HG02678 (cell line): ENCODE measurements around the gene WDFY4.

Experiments
- ATAC-seq: cut with Tn5 transposase; IDR thresholded peaks from one replicate; pipeline ENCODE4 v1.9.1; 2021; ENCODE audit warnings: mild to moderate bottlenecking, moderate library complexity; ENCODE audit not compliant: unreplicated experiment

The WDFY4 gene

GRCh38 chr10:48807791-48808470, 123.3 kb downstream of the WDFY4 start:
- no peak for ATAC-seq

GRCh38 chr10:48809261-48809660, 124.6 kb downstream of the WDFY4 start:
- no peak for ATAC-seq

GRCh38 chr10:48811461-48811860, 126.8 kb downstream of the WDFY4 start:
- ATAC-seq: no peak

GRCh38 chr10:48811917-48812316, 127.2 kb downstream of the WDFY4 start:
- ATAC-seq: no peak

DNA sequence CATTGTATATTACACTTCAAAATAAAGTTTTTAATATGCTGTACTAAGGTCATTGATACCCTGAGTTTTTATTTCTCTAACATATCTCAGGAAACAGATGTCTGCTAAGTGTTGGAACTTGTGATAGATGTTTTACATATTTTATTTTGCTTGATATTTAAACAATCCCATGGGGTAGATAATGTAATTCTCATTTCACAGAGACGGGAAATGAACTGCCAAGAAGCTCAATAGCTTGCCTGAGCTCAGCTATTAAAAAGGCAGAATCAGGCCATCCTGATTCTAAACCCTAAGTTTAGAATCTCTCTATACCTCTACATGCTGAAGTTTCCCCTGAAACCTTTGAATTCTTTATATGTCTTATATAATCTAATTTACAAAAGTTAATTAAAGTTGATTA, 128.6 kb downstream of the WDFY4 start:
- ATAC-seq: no peak

- no peak for ATAC-seq
These were observed 129.2 kb downstream of the WDFY4 start for GRCh38 chr10:48813825-48814224.

DNA sequence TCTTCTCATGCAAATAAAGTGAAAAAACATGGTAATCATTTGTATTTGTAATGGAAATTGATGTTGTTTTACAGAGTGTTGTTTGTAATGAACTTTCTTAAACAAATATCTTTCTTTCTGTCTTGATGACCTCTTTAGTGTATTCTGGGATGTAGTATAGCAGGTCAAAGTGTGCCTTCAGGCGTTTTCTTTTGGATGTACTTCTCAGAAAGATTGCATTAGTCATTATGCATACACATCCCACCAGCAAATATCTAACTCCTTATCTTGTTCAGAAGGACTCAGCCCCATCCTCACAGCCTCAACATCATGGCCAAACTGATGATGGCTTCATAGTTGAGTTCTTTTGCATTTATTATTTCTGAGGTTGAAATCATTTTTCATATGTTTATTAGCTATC, 130.3 kb downstream of the WDFY4 start:
- ATAC-seq: no peak

DNA sequence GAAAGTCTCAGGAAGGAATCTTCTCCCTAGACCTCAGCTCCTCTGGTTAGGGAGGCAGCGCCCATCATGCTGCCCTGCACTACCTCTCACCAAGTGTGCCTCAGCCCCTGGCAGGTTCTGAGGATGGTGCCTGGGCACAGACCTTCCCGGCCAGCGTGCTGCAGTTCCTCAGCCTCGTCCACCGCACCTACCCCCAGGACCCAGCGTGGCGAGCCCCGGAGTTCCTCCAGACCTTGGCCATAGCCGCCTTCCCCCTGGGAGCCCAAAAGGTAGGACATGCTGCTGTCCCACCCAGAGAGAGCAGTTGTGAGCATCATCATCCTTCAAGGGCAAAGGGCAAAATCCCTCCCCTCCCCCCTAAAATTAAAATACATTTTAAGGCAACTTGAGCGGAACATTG, 132.5 kb downstream of the WDFY4 start:
- ATAC-seq: no peak

GRCh38 chr10:48818081-48818480, 133.4 kb downstream of the WDFY4 start:
- ATAC-seq: no peak

GRCh38 chr10:48818861-48819520, 134.3 kb downstream of the WDFY4 start:
- ATAC-seq: no peak

GRCh38 chr10:48819783-48820182, 135.1 kb downstream of the WDFY4 start:
- no peak for ATAC-seq

GRCh38 chr10:48820231-48820630, 135.6 kb downstream of the WDFY4 start:
- no peak for ATAC-seq

DNA sequence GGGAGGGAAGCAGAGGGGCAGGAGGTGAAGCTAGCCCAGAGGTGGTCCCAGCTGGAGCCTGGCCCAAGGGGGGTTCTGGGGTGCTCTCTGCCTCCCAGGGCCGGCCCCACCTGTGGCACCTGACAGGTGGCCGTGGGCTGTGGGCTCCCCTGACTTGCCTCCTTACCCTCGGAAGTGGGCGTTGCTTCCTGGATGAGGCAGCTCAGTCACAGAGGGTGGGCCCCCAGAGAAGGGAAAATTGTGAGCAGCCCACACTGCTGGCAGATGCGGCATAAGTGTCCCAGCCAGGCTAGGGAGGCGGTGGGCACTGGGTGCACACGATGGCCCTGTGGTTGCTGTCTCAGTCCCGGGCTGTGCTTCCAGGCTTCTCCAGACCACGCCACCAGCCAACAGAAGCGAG, 136.0 kb downstream of the WDFY4 start:
- no peak for ATAC-seq

GRCh38 chr10:48821111-48821510, 136.4 kb downstream of the WDFY4 start:
- no peak for ATAC-seq

DNA sequence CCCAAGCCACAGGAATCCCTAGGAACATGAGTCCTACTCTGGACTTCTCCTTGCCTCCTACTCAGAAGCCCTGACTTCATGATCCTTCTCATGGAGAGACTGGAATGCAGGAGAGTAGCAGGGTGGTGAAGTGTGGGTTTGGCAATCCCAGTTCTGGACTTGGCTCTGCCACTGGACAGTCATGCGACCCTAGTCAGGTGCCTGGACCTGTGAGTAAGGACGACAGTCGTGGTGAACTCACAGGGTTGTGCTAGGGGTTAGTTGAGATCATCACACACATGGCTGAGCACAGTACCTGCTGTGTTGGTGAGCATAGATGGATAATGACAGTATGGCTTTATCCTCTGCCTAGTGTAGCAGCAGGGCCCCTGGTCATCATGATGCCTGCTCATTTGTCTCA, 137.0 kb downstream of the WDFY4 start:
- ATAC-seq: no peak

DNA sequence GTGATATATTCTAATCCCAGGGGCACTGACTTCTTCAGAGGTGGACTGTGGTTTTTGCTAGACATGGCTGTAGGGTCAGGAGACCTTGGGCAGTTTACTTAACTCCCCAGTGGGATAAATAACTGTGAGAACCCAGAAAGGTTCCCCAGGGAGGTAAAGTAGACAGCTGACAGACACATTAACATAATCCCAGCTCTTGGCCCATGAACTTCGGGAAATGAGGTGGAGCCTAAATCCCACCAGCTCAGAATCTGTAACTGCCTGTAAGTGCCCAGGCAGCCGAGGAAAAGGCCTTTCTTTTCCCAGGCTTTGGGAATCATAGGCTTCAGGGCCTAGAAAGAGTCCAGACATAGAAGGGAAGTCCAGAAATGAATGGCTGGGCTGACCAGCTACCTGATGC, 149.0 kb downstream of the WDFY4 start:
- no peak for ATAC-seq

DNA sequence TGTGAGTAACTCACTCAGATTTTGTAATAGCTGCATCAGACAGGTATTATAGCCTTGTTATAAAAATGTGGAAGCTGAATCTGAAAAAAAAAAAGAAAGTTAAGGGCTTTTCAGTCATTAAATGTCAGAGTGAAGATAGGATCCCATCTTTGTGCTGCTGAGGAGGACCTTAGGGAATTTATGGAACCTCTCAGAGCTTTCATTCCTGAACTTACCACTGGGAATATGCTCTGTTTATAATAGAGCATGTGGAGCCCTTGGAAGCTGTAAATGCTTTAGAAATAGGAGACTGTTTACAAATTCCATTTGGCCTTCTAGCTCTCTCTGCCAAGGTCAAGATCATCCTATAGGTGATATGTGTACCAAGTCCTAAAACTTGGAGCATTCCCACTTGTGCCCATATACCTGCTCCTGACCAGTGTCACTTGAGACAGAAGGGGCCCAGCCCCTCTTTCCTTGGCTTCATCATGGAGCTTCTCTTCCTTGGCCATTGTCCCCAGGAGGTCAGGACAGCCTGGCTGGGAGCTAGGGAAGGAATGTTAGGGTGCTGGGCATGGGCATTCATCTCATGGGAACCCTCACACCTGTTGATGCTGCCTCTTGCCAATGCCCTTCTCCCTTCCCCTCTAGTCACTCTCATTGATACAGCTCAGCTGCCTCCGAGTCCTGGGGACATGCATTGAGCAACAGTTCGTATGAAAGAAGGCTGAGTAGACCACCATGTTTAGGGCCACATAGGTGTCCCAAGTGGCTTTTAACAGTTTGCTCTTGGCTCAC, 149.7 kb downstream of the WDFY4 start:
- no peak for ATAC-seq

DNA sequence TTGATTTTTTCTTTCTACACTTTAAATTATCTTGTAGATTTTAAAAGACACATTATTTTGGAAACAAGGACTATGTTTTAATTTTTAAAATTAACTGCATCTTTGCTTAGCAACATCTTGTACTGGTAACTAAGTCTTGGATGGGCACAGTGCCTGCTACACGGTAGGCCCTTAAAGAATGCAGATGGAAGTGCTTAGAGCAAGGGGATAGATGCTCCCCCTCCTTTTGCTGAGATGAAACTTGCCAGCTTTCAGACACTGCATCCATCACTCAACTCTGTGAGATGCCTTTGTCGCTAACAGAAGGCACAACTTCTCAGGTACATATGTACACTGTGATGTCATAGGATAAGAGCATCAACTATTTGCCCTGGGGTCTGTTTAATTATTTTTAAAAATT, 151.1 kb downstream of the WDFY4 start:
- ATAC-seq: no peak

GRCh38 chr10:48836605-48837004, 151.9 kb downstream of the WDFY4 start:
- ATAC-seq: no peak

DNA sequence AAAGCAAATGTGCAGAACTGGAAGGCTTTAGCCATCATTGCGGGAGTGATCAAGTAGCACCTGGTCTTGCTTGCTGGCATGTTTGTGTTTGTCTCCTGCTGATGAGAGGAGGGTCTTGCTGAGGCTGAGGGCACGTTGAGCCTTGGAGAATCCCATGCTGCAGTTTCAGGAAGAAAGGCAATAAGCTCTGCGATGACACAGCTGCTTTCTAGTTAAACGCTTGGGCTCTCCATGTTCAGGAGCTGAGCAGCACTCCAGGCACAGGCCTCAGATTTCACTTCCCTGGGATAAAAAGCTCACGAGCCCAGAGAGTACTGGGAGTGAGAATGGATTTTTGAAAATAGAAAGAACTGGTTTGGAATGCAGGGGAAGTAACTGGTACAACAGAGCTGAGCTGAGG, 154.2 kb downstream of the WDFY4 start:
- ATAC-seq: no peak

DNA sequence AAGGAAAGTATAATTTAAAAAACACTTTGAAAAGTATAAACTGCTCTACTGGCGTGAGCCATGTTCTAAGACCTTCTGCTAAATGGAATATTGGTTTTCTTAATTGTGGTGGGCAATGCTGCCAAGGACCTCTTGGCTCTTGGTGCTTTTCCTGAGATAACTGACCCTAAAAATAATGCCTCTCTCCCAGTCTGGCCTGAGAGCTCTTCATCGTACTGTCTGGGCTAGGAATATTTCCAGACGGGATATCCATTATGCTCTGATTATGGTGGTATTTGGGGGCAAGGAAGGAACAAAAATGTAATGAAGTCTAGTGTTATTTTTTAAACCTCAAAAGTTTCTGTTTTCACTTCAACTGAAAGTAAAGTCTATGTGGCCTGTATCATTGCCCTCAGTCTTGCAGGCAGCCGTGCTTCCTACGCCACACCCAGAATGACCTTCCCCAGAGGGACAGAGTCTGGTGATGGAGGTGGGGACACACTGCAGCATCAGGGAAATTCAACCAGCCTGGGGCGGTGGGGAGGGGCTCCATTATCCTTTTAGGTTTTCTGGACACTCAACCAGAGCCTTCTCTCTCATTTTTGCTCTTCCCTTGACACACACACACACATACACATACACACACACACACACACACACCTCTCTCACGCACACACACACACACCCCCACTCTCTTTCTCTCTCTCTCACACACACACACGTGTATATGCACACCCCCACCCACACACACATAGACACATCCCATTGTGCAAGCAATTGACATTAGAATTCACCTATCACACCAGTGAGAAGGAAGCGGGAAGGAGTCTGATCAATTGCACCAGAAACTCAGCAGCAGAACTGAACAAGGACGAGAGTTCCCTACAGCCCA, 155.4 kb downstream of the WDFY4 start:
- ATAC-seq: peak; percentile 64
